GM23338 (cell line): ENCODE results near the gene RGS7. TPM values are rescaled to one million over a fixed set of nuclear protein-coding genes. Genes with fewer than 3 reads are reported as not detected.

Experiments used
- ATAC-seq: fragments of 200-7000 bp; cut with Tn5 transposase; 3 replicates; pipeline ENCODE4 v1.9.1; 2020
- DNase-seq: peaks from one replicate; pipeline ENCODE4 v3.0.0-alpha.2; 2015; ENCODE audit warnings: low spot score
- H2AFZ ChIP-seq: fragments of 200-600 bp; sonication (generic); 2 replicates; pipeline ENCODE4 v1.8.0; 2016; ENCODE audit warnings: antibody characterized with exemption, mild to moderate bottlenecking, moderate library complexity
- H3F3A ChIP-seq: fragments of 200-600 bp; sonication (generic); replicated peaks from 2 replicates; pipeline ENCODE4 v1.8.0; 2017; ENCODE audit warnings: antibody characterized with exemption, mixed run types, low read depth
- H3K27ac ChIP-seq: fragments of 200-600 bp; sonication (generic); 2 replicates; pipeline ENCODE4 v1.6.1; 2016; ENCODE audit warnings: low read depth
- H3K27me3 ChIP-seq: fragments of 200-600 bp; sonication (generic); 2 replicates; pipeline ENCODE4 v1.8.0; 2016; ENCODE audit warnings: mild to moderate bottlenecking, mixed run types, moderate library complexity; ENCODE audit not compliant: insufficient read depth
- H3K36me3 ChIP-seq: fragments of 200-600 bp; sonication (generic); 2 replicates; pipeline ENCODE4 v1.8.0; 2016; ENCODE audit warnings: mild to moderate bottlenecking; ENCODE audit not compliant: insufficient read depth
- H3K4me1 ChIP-seq: fragments of 200-600 bp; sonication (generic); 2 replicates; pipeline ENCODE4 v1.8.0; 2016; ENCODE audit warnings: mild to moderate bottlenecking, moderate library complexity; ENCODE audit not compliant: insufficient read depth
- H3K4me2 ChIP-seq: fragments of 200-600 bp; sonication (generic); 2 replicates; pipeline ENCODE4 v1.7.1; 2017; ENCODE audit warnings: mixed run types
- H3K4me3 ChIP-seq: fragments of 200-600 bp; sonication (generic); 2 replicates; pipeline ENCODE4 v1.6.1; 2016; ENCODE audit warnings: mixed run types
- H3K79me2 ChIP-seq: fragments of 200-600 bp; sonication (generic); replicated peaks from 2 replicates; pipeline ENCODE4 v1.8.0; 2017; ENCODE audit warnings: mild to moderate bottlenecking; ENCODE audit not compliant: insufficient read depth
- H3K9me2 ChIP-seq: fragments of 200-600 bp; sonication (generic); 2 replicates; pipeline ENCODE4 v1.8.0; 2017; ENCODE audit not compliant: insufficient read depth
- H4K20me1 ChIP-seq: fragments of 200-600 bp; sonication (generic); replicated peaks from 2 replicates; pipeline ENCODE4 v1.8.0; 2017; ENCODE audit warnings: mild to moderate bottlenecking; ENCODE audit not compliant: insufficient read depth
- H3K27ac Mint-ChIP-seq: 2 replicates; pipeline ENCODE4 v1.8.0; 2020; ENCODE audit warnings: inconsistent platforms, mild to moderate bottlenecking, moderate library complexity, mixed read lengths
- H3K27me3 Mint-ChIP-seq: 3 replicates; pipeline ENCODE4 v1.8.0; 2022; ENCODE audit warnings: low read depth, mild to moderate bottlenecking, moderate library complexity, mixed read lengths, inconsistent platforms; ENCODE audit not compliant: insufficient read depth, poor library complexity
- H3K36me3 Mint-ChIP-seq: 3 replicates; pipeline ENCODE4 v1.8.0; 2021; ENCODE audit warnings: low read depth, mild to moderate bottlenecking, inconsistent platforms, moderate library complexity, mixed read lengths
- H3K4me1 Mint-ChIP-seq: 3 replicates; pipeline ENCODE4 v1.8.0; 2020; ENCODE audit warnings: mild to moderate bottlenecking, inconsistent platforms, mixed read lengths
- H3K4me3 Mint-ChIP-seq: 3 replicates; pipeline ENCODE4 v1.8.0; 2021; ENCODE audit warnings: moderate library complexity, mild to moderate bottlenecking, inconsistent platforms, mixed read lengths
- H3K9me3 Mint-ChIP-seq: 3 replicates; pipeline ENCODE4 v1.8.0; 2020; ENCODE audit warnings: moderate library complexity, mild to moderate bottlenecking, inconsistent platforms, mixed read lengths
- JUNB ChIP-seq: IDR thresholded peaks from one replicate; pipeline ENCODE4 v1.6.1; 2016; ENCODE audit warnings: antibody characterized with exemption; ENCODE audit not compliant: unreplicated experiment
- NANOG ChIP-seq: IDR thresholded peaks from 2 replicates; pipeline ENCODE4 v1.6.1; 2016; ENCODE audit warnings: antibody characterized with exemption, borderline replicate concordance
- POLR2AphosphoS5 ChIP-seq: IDR thresholded peaks from 2 replicates; pipeline ENCODE4 v1.6.1; 2016; ENCODE audit warnings: antibody characterized with exemption, low read depth
- ZNF331 ChIP-seq: fragments of 250-450 bp; sonication (Bioruptor Pico); IDR thresholded peaks from 2 replicates; pipeline ENCODE4 v1.5.0; 2020; ENCODE audit warnings: low read depth, mild to moderate bottlenecking, moderate library complexity
- polyA plus RNA-seq: library from polyadenylated mRNA; unstranded; fragments of >200 nt; fragmentation: Nextera tagmentation; extraction: Ambion mirVana; gene quantifications from 2 replicates; pipeline ENCODE4 v1.2.1, GENCODE V29; 2016
- total RNA-seq: library from RNA; depleted of rRNA; stranded (reverse); fragments of >200 nt; shearing (Covaris generic); gene quantifications from 2 replicates; pipeline ENCODE4 v1.2.3, GENCODE V29; 2014
- TF ChIP-seq, protein P1 (sequence below): IDR thresholded peaks from one replicate; pipeline ENCODE4 v1.6.1; 2018; ENCODE audit warnings: antibody characterized with exemption; ENCODE audit not compliant: unreplicated experiment
- TF ChIP-seq, protein P2 (sequence below), 2 experiments: fragments of 200-600 bp in 1 of 2; sonication (generic) in 1 of 2; conservative IDR thresholded peaks; 2 replicates each; pipeline versions ENCODE4 v1.5.1 to v1.6.1; 2016 to 2017; ENCODE audit warnings: antibody characterized with exemption in 2 of 2, low read depth in 2 of 2, mild to moderate bottlenecking in 2 of 2, moderate library complexity in 1 of 2
- TF ChIP-seq, protein P3 (sequence below): fragments of 250-450 bp; sonication (Bioruptor Pico); IDR thresholded peaks from 2 replicates; pipeline ENCODE4 v1.5.0; 2020; ENCODE audit warnings: mild to moderate bottlenecking, moderate library complexity

Gene RGS7
- total and polyA plus RNA-seq, 2 experiments from 2014 or later = 2.0 to 2.2 TPM

DNA sequence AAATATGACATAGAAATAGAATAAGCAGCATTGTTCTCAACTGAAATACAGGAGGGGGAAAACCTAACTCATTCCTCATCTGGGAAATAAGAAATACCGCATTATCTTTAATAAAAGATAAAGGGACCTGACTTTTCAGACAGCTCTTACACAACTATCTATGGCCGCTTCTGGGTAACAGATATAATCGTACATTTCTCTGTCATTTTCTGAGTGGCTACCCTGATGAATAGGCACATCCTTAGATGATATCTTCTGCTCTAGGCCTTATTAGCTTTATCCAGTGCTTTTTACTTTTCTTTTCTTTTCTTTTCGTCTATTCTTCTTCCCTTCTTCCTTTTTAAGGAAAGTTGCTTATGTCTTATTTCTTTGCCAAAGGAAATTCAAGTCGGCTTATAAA is 388.1 kb downstream of the RGS7 start (continued):
- TF ChIP-seq, protein P1, sequence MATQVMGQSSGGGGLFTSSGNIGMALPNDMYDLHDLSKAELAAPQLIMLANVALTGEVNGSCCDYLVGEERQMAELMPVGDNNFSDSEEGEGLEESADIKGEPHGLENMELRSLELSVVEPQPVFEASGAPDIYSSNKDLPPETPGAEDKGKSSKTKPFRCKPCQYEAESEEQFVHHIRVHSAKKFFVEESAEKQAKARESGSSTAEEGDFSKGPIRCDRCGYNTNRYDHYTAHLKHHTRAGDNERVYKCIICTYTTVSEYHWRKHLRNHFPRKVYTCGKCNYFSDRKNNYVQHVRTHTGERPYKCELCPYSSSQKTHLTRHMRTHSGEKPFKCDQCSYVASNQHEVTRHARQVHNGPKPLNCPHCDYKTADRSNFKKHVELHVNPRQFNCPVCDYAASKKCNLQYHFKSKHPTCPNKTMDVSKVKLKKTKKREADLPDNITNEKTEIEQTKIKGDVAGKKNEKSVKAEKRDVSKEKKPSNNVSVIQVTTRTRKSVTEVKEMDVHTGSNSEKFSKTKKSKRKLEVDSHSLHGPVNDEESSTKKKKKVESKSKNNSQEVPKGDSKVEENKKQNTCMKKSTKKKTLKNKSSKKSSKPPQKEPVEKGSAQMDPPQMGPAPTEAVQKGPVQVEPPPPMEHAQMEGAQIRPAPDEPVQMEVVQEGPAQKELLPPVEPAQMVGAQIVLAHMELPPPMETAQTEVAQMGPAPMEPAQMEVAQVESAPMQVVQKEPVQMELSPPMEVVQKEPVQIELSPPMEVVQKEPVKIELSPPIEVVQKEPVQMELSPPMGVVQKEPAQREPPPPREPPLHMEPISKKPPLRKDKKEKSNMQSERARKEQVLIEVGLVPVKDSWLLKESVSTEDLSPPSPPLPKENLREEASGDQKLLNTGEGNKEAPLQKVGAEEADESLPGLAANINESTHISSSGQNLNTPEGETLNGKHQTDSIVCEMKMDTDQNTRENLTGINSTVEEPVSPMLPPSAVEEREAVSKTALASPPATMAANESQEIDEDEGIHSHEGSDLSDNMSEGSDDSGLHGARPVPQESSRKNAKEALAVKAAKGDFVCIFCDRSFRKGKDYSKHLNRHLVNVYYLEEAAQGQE = no peak
- TF ChIP-seq ZNF331 (CRISPR knock-in tag) = no peak
- TF ChIP-seq JUNB = no peak
- no peak for TF ChIP-seq NANOG
- TF ChIP-seq, protein P2, sequence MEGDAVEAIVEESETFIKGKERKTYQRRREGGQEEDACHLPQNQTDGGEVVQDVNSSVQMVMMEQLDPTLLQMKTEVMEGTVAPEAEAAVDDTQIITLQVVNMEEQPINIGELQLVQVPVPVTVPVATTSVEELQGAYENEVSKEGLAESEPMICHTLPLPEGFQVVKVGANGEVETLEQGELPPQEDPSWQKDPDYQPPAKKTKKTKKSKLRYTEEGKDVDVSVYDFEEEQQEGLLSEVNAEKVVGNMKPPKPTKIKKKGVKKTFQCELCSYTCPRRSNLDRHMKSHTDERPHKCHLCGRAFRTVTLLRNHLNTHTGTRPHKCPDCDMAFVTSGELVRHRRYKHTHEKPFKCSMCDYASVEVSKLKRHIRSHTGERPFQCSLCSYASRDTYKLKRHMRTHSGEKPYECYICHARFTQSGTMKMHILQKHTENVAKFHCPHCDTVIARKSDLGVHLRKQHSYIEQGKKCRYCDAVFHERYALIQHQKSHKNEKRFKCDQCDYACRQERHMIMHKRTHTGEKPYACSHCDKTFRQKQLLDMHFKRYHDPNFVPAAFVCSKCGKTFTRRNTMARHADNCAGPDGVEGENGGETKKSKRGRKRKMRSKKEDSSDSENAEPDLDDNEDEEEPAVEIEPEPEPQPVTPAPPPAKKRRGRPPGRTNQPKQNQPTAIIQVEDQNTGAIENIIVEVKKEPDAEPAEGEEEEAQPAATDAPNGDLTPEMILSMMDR (conservative IDR thresholded peaks at IDR 0.05; ENCODE audit: low read depth in 2 of 2) = no peak

DNA sequence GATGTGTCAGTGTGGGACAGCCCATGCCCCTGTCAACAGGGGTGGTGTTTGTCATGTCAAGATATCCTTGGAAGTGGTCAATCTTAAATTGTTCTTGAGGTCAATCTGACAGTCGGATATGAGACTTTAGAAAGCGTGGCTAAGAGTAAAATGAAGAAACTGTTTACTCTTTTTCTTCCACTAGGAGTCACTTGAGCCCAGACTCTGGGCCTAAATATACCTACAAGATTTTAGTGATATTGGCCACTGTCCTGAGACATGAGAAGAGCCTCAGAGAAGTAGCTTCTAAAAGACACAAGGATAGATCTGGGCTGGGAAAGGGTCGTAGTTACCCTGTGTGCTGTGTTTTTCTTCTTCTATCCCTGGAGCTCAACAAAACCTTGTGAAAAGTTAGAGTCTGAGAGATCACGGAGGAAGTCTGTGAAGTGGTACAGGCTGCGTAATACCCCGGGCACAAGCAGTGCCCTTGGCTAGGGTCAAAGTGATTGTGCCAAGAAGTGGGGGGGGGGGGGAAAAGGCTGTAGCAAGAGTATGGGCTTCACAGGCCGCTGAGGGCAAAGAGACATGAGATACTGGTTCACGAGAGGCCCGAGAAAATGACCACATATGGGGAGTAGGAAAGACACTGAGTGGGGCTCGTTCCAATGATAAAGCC is 389.8 kb downstream of the RGS7 start:
- Histone ChIP-seq H3K4me1 (peaks cover 20% of the 10 kb centered on the region), H3K4me2 (no peak overlapping the region), H3K36me3 (no peaks in the 10 kb centered on the region), H2AFZ (no peak overlapping the region), H3K27ac (no peak overlapping the region), H3K9me2 (no peaks in the 10 kb centered on the region; the same call in 1 of the 2 replicates), H4K20me1 (no peaks in the 10 kb centered on the region), H3K4me3 (no peak overlapping the region), H3K79me2 (no peaks in the 10 kb centered on the region), H3K27me3 (no peaks in the 10 kb centered on the region), H3F3A (no peaks in the 10 kb centered on the region)
- Mint-ChIP-seq H3K9me3 (no peaks in the 10 kb centered on the region), H3K36me3 (no peaks in the 10 kb centered on the region), H3K4me1 (peaks cover 20% of the 10 kb centered on the region), H3K27me3 (no peaks in the 10 kb centered on the region), H3K27ac (0 out of 2 replicates have a peak overlapping the region, but pooled peaks have one; percentile 9), H3K4me3 (no peak overlapping the region)
- ATAC-seq (peak; percentile 81), DNase-seq (peak; percentile 72)
- TF ChIP-seq, protein P3, sequence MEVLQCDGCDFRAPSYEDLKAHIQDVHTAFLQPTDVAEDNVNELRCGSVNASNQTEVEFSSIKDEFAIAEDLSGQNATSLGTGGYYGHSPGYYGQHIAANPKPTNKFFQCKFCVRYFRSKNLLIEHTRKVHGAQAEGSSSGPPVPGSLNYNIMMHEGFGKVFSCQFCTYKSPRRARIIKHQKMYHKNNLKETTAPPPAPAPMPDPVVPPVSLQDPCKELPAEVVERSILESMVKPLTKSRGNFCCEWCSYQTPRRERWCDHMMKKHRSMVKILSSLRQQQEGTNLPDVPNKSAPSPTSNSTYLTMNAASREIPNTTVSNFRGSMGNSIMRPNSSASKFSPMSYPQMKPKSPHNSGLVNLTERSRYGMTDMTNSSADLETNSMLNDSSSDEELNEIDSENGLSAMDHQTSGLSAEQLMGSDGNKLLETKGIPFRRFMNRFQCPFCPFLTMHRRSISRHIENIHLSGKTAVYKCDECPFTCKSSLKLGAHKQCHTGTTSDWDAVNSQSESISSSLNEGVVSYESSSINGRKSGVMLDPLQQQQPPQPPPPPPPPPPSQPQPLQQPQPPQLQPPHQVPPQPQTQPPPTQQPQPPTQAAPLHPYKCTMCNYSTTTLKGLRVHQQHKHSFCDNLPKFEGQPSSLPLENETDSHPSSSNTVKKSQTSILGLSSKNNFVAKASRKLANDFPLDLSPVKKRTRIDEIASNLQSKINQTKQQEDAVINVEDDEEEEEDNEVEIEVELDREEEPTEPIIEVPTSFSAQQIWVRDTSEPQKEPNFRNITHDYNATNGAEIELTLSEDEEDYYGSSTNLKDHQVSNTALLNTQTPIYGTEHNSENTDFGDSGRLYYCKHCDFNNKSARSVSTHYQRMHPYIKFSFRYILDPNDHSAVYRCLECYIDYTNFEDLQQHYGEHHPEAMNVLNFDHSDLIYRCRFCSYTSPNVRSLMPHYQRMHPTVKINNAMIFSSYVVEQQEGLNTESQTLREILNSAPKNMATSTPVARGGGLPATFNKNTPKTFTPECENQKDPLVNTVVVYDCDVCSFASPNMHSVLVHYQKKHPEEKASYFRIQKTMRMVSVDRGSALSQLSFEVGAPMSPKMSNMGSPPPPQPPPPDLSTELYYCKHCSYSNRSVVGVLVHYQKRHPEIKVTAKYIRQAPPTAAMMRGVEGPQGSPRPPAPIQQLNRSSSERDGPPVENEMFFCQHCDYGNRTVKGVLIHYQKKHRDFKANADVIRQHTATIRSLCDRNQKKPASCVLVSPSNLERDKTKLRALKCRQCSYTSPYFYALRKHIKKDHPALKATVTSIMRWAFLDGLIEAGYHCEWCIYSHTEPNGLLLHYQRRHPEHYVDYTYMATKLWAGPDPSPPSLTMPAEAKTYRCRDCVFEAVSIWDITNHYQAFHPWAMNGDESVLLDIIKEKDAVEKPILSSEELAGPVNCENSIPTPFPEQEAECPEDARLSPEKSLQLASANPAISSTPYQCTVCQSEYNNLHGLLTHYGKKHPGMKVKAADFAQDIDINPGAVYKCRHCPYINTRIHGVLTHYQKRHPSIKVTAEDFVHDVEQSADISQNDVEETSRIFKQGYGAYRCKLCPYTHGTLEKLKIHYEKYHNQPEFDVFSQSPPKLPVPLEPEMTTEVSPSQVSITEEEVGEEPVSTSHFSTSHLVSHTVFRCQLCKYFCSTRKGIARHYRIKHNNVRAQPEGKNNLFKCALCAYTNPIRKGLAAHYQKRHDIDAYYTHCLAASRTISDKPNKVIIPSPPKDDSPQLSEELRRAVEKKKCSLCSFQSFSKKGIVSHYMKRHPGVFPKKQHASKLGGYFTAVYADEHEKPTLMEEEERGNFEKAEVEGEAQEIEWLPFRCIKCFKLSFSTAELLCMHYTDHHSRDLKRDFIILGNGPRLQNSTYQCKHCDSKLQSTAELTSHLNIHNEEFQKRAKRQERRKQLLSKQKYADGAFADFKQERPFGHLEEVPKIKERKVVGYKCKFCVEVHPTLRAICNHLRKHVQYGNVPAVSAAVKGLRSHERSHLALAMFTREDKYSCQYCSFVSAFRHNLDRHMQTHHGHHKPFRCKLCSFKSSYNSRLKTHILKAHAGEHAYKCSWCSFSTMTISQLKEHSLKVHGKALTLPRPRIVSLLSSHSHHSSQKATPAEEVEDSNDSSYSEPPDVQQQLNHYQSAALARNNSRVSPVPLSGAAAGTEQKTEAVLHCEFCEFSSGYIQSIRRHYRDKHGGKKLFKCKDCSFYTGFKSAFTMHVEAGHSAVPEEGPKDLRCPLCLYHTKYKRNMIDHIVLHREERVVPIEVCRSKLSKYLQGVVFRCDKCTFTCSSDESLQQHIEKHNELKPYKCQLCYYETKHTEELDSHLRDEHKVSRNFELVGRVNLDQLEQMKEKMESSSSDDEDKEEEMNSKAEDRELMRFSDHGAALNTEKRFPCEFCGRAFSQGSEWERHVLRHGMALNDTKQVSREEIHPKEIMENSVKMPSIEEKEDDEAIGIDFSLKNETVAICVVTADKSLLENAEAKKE (CRISPR knock-in tag) = no peak
- TF ChIP-seq, protein P2 (conservative IDR thresholded peaks at IDR 0.05; ENCODE audit: low read depth in 2 of 2) = peak; percentile 71 to 74
- TF ChIP-seq POLR2AphosphoS5 = no peak
